ENCODE results near the gene UVRAG. TPM values are rescaled to one million over a fixed set of nuclear protein-coding genes. Genes with fewer than 3 reads are reported as not detected.

Gene UVRAG
- polyA plus RNA-seq, 6 donors from 2014 or later = 39.6 to 94.0 (median 70.8) TPM

GRCh38 chr11:76151556-76152085 lies 336.6 kb downstream of the UVRAG start:
- DNase-seq = no peak
- no peaks in the 10 kb centered on the region for H3K36me3 Mint-ChIP-seq
- ATAC-seq (ENCODE audit: low read depth in 2 of 2) = no peak
- peaks cover 0 to 1% (median 0%) of the 10 kb centered on the region in 7 donors for H3K9me3 Mint-ChIP-seq
- H3K4me1 Mint-ChIP-seq = peaks cover 19 to 29% (median 28%) of the 10 kb centered on the region in 3 donors
- H3K4me3 Mint-ChIP-seq = peak overlapping the region; percentile 25 to 94 (median 82)
- peak overlapping the region in 3 of 6 donors; percentile 16 to 89 (median 38) for H3K27ac Mint-ChIP-seq
- peaks cover 3 to 14% (median 6%) of the 10 kb centered on the region in 3 donors for H3K27me3 Mint-ChIP-seq

- Mint-ChIP-seq H3K4me1 (peaks cover 19 to 29% (median 28%) of the 10 kb centered on the region in 3 donors), H3K27me3 (peaks cover 5 to 16% (median 8%) of the 10 kb centered on the region in 3 donors), H3K27ac (peak overlapping the region in 4 of 6 donors; percentile 16 to 88 (median 23)), H3K4me3 (peak overlapping the region; percentile 68 to 94 (median 82)), H3K36me3 (no peaks in the 10 kb centered on the region), H3K9me3 (peaks cover 0 to 1% (median 0%) of the 10 kb centered on the region in 7 donors)
- peak; percentile 66 for DNase-seq
- ATAC-seq (ENCODE audit: low read depth in 2 of 2) = peak; percentile 63 to 75
Observed at GRCh38 chr11:76152086-76152681, 337.2 kb downstream of the UVRAG start.

GRCh38 chr11:76152741-76153570 lies 337.9 kb downstream of the UVRAG start:
- Mint-ChIP-seq H3K9me3 (peaks cover 0 to 1% (median 0%) of the 10 kb centered on the region in 7 donors), H3K36me3 (no peaks in the 10 kb centered on the region), H3K4me1 (peaks cover 19 to 29% (median 28%) of the 10 kb centered on the region in 3 donors), H3K27ac (peak overlapping the region; percentile 4 to 88 (median 76)), H3K4me3 (peak overlapping the region; percentile 68 to 94 (median 82)), H3K27me3 (peaks cover 5 to 16% (median 8%) of the 10 kb centered on the region in 3 donors)
- DNase-seq (peak; percentile 48), ATAC-seq (ENCODE audit: low read depth in 2 of 2) (peak; percentile 83)

- ATAC-seq (ENCODE audit: low read depth in 2 of 2) (no peak), DNase-seq (no peak)
- peak overlapping the region in 5 of 6 donors; percentile 16 to 88 (median 77) for H3K27ac Mint-ChIP-seq
- H3K36me3 Mint-ChIP-seq = no peaks in the 10 kb centered on the region
- peak overlapping the region in 6 of 8 donors; percentile 68 to 87 (median 82) for H3K4me3 Mint-ChIP-seq
- H3K4me1 Mint-ChIP-seq = peaks cover 19 to 29% (median 28%) of the 10 kb centered on the region in 3 donors
- H3K9me3 Mint-ChIP-seq = peaks cover 0 to 1% (median 0%) of the 10 kb centered on the region in 7 donors
- peaks cover 5 to 16% (median 8%) of the 10 kb centered on the region in 3 donors for H3K27me3 Mint-ChIP-seq
Observed at GRCh38 chr11:76153571-76153923, 338.5 kb downstream of the UVRAG start.

- Mint-ChIP-seq H3K4me1 (peaks cover 19 to 29% (median 28%) of the 10 kb centered on the region in 3 donors), H3K9me3 (peaks cover 0 to 1% (median 0%) of the 10 kb centered on the region in 7 donors), H3K36me3 (no peaks in the 10 kb centered on the region), H3K27me3 (peaks cover 5 to 16% (median 8%) of the 10 kb centered on the region in 3 donors), H3K4me3 (no peak overlapping the region), H3K27ac (no peak overlapping the region)
- no peak for DNase-seq
- no peak for ATAC-seq (ENCODE audit: low read depth in 2 of 2)
Observed at GRCh38 chr11:76155500-76156227, 340.7 kb downstream of the UVRAG start.

- Mint-ChIP-seq H3K36me3 (no peaks in the 10 kb centered on the region), H3K4me1 (peaks cover 16 to 26% (median 21%) of the 10 kb centered on the region in 3 donors), H3K27ac (no peak overlapping the region)
Observed at GRCh38 chr11:76156971-76157427, 342.0 kb downstream of the UVRAG start.

GRCh38 chr11:76157891-76158290 lies 342.9 kb downstream of the UVRAG start:
- ATAC-seq (ENCODE audit: low read depth in 2 of 2) (no peak), DNase-seq (no peak)
- H3K9me3 Mint-ChIP-seq = peaks cover 0 to 1% (median 0%) of the 10 kb centered on the region in 7 donors
- H3K4me1 Mint-ChIP-seq = peaks cover 7 to 17% (median 13%) of the 10 kb centered on the region in 3 donors
- H3K27ac Mint-ChIP-seq = no peak overlapping the region
- no peak overlapping the region for H3K4me3 Mint-ChIP-seq
- H3K27me3 Mint-ChIP-seq = peaks cover 5 to 11% (median 8%) of the 10 kb centered on the region in 3 donors
- no peaks in the 10 kb centered on the region for H3K36me3 Mint-ChIP-seq

More at GRCh38 chr11:76156971-76157427, 342.0 kb downstream of the UVRAG start:
- H3K9me3 Mint-ChIP-seq = peaks cover 0 to 1% (median 0%) of the 10 kb centered on the region in 7 donors
- peaks cover 5 to 14% (median 8%) of the 10 kb centered on the region in 3 donors for H3K27me3 Mint-ChIP-seq
- no peak overlapping the region for H3K4me3 Mint-ChIP-seq
- ATAC-seq (ENCODE audit: low read depth in 2 of 2) (no peak), DNase-seq (no peak)

GRCh38 chr11:76158394-76159302 lies 343.6 kb downstream of the UVRAG start:
- Mint-ChIP-seq H3K4me3 (no peak overlapping the region), H3K27me3 (peaks cover 5 to 13% (median 9%) of the 10 kb centered on the region in 3 donors)
- no peak for ATAC-seq (ENCODE audit: low read depth in 2 of 2)

GRCh38 chr11:76159303-76159937 lies 344.4 kb downstream of the UVRAG start:
- no peak for DNase-seq
- no peak for ATAC-seq (ENCODE audit: low read depth in 2 of 2)
- peaks cover 0 to 2% (median 0%) of the 10 kb centered on the region in 3 donors for H3K4me1 Mint-ChIP-seq
- no peak overlapping the region for H3K27ac Mint-ChIP-seq
- no peak overlapping the region for H3K4me3 Mint-ChIP-seq
- H3K36me3 Mint-ChIP-seq = no peaks in the 10 kb centered on the region
- peaks cover 0 to 1% (median 0%) of the 10 kb centered on the region in 7 donors for H3K9me3 Mint-ChIP-seq
- peaks cover 5 to 19% (median 17%) of the 10 kb centered on the region in 3 donors for H3K27me3 Mint-ChIP-seq

More at GRCh38 chr11:76158394-76159302, 343.6 kb downstream of the UVRAG start:
- Mint-ChIP-seq H3K27ac (no peak overlapping the region), H3K36me3 (no peaks in the 10 kb centered on the region), H3K4me1 (peaks cover 0 to 10% (median 5%) of the 10 kb centered on the region in 3 donors), H3K9me3 (peaks cover 0 to 1% (median 0%) of the 10 kb centered on the region in 7 donors)
- DNase-seq = no peak

- no peak overlapping the region for H3K4me3 Mint-ChIP-seq
Observed at GRCh38 chr11:76159983-76160661, 345.1 kb downstream of the UVRAG start.

GRCh38 chr11:76160856-76161255 lies 345.8 kb downstream of the UVRAG start:
- no peak for ATAC-seq (ENCODE audit: low read depth in 2 of 2)
- no peaks in the 10 kb centered on the region for H3K36me3 Mint-ChIP-seq

More at GRCh38 chr11:76159983-76160661, 345.1 kb downstream of the UVRAG start:
- no peak overlapping the region for H3K27ac Mint-ChIP-seq
- DNase-seq = no peak
- H3K27me3 Mint-ChIP-seq = peaks cover 5 to 24% (median 19%) of the 10 kb centered on the region in 3 donors
- H3K9me3 Mint-ChIP-seq = peaks cover 0 to 1% (median 0%) of the 10 kb centered on the region in 7 donors
- no peaks in the 10 kb centered on the region for H3K4me1 Mint-ChIP-seq
- H3K36me3 Mint-ChIP-seq = no peaks in the 10 kb centered on the region
- no peak for ATAC-seq (ENCODE audit: low read depth in 2 of 2)

More at GRCh38 chr11:76160856-76161255, 345.8 kb downstream of the UVRAG start:
- no peak for DNase-seq
- Mint-ChIP-seq H3K4me3 (peak overlapping the region in 1 of 8 donors; percentile 52), H3K9me3 (peaks cover 0 to 1% (median 0%) of the 10 kb centered on the region in 7 donors), H3K4me1 (no peaks in the 10 kb centered on the region), H3K27me3 (peaks cover 5 to 28% (median 15%) of the 10 kb centered on the region in 3 donors), H3K27ac (no peak overlapping the region)
